Parathyroid adenoma (tissue), 2 donors: Measurements from ENCODE around the gene ZNF319.
A peak's percentile ranks its signal among the peaks of the same experiment; 100 is the strongest.

Source experiments
- H2AFZ ChIP-seq: fragments of 300-600 bp; sonication (generic); one replicate; pipeline ENCODE4 v1.7.0; 2017; ENCODE audit warnings: antibody characterized with exemption, mild to moderate bottlenecking
- H3K27ac ChIP-seq: fragments of 300-600 bp; sonication (generic); one replicate; pipeline ENCODE4 v1.7.0; 2017
- H3K27me3 ChIP-seq: fragments of 300-600 bp; sonication (generic); one replicate; pipeline ENCODE4 v1.7.0; 2017; ENCODE audit warnings: low read length; ENCODE audit not compliant: control insufficient read depth, insufficient read depth
- H3K36me3 ChIP-seq: fragments of 300-600 bp; sonication (generic); one replicate; pipeline ENCODE4 v1.7.0; 2017; ENCODE audit warnings: low read length; ENCODE audit not compliant: control insufficient read depth, insufficient read depth
- H3K4me1 ChIP-seq: fragments of 300-600 bp; sonication (generic); one replicate; pipeline ENCODE4 v1.7.0; 2017; ENCODE audit warnings: control low read depth
- H3K4me2 ChIP-seq: fragments of 300-600 bp; sonication (generic); one replicate; pipeline ENCODE4 v1.7.0; 2017; ENCODE audit warnings: low read length
- H3K4me3 ChIP-seq: fragments of 300-600 bp; sonication (generic); one replicate; pipeline ENCODE4 v1.7.0; 2017; ENCODE audit warnings: low read depth, low read length
- H3K79me2 ChIP-seq: fragments of 300-600 bp; sonication (generic); one replicate; pipeline ENCODE4 v1.7.0; 2017; ENCODE audit warnings: control low read depth
- H3K9ac ChIP-seq: fragments of 300-600 bp; sonication (generic); one replicate; pipeline ENCODE4 v1.7.0; 2017; ENCODE audit warnings: mild to moderate bottlenecking
- H3K9me3 ChIP-seq: fragments of 300-600 bp; sonication (generic); one replicate; pipeline ENCODE4 v1.7.0; 2017; ENCODE audit warnings: low read length; ENCODE audit not compliant: control insufficient read depth
- TF ChIP-seq, protein P1 (sequence below): fragments of 300-600 bp; sonication (generic); IDR thresholded peaks from one replicate; pipeline ENCODE4 v1.7.0; 2017; ENCODE audit warnings: antibody characterized with exemption, mild to moderate bottlenecking
- donor health status: primary hyperparathyroidism.

The ZNF319 gene

DNA sequence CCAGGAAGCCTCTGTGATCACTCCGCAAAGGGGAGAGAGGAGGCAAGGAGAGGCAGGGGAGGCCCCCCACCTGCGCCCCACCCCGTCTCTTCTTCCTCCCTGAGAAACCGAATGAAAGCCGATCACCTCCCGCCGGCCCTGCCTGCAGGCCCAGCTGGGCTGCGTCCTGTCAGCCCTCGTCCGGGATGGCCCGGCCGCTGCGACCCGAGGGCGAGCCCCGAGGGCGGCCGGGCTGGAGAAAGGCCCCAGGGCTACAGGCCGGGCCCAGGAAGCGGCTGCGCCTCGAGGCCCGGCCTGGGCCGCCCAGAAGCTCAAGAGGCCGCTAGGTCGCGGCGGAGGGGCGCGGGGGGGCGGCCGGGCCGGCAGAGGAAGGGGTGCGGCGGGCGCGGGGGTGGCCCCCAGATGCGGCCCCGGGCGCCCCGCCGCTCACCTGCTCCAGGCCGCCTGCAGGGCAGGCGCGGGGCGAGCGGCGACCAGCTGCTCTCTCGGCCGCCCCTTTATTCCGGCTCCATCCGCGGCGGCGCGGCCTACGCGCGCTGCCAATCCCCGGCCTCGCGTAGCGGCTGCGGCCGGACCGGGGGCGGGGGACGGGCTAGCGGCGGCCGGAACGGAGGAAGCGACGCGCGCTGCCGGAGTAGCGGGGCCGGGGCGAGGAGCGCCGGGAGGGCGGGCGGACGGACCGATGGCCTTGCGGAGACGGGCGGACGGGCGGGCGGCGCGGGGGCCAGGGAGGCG lies at the start of gene ZNF319:
ZNF319 (minus strand) TSS at position 702 of the 735 bp plus-strand sequence. CDS start 2,407 bp downstream, outside the sequence.
- Histone ChIP-seq H3K9me3 (no peaks in the 10 kb centered on the region), H2AFZ (peak within 1 kb of the TSS; percentile 100), H3K36me3 (no peaks in the 10 kb centered on the region), H3K27ac (peak within 1 kb of the TSS; percentile 84), H3K79me2 (peaks cover 2% of the 10 kb centered on the region), H3K4me1 (peaks cover 8% of the 10 kb centered on the region), H3K4me3 (peak within 1 kb of the TSS; percentile 75), H3K27me3 (no peaks in the 10 kb centered on the region), H3K4me2 (peak within 1 kb of the TSS; percentile 93), H3K9ac (peak within 1 kb of the TSS; percentile 38)
- TF ChIP-seq, protein P1, sequence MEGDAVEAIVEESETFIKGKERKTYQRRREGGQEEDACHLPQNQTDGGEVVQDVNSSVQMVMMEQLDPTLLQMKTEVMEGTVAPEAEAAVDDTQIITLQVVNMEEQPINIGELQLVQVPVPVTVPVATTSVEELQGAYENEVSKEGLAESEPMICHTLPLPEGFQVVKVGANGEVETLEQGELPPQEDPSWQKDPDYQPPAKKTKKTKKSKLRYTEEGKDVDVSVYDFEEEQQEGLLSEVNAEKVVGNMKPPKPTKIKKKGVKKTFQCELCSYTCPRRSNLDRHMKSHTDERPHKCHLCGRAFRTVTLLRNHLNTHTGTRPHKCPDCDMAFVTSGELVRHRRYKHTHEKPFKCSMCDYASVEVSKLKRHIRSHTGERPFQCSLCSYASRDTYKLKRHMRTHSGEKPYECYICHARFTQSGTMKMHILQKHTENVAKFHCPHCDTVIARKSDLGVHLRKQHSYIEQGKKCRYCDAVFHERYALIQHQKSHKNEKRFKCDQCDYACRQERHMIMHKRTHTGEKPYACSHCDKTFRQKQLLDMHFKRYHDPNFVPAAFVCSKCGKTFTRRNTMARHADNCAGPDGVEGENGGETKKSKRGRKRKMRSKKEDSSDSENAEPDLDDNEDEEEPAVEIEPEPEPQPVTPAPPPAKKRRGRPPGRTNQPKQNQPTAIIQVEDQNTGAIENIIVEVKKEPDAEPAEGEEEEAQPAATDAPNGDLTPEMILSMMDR: no peak

DNA sequence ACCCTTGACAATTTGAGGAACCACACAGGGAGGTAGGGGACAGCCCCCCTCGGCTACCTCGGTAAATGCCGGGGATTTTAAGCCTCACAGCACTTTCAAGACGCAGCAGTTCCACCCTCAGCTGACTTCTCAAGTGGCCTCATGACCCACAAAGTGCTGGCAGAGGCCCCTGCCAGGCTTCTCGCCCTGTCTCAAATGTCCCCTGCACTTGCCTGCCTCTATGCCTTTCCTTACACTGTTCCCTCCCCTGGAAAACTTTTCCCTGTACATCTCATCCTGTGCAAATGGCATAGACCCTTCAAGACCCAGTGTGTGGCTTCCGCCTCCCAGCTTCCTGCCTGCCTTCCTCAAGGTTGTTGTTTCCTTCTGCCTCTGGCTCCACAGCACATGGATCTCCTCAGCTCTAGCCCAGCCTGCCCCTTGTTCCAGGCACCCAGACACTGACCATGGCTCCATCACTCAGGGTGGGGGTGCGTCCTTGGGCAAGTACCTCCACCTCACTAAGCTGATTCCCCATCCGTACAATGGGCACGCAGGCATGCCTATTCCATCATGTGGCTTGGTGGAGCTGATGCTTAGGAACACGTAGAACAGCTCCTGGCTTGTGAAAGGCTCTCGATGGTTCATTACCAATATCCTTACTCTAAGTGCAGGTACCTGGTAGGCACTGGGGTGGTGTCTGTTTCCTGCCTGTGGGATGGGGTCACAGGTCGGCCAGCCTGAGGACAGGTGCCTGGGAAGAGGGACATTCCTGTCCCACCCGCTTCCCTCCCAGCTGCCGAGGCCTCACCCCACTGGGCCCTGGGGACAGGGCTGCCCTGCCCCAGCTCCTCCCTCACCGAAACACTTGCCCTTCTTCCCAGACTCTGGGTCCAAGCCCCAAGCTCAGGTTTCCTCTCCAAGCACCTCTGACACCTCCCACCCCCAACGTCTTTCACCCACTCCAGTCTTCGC lies 49.0 kb upstream of the ZNF319 start:
- Histone ChIP-seq H3K9ac (no peak overlapping the region), H3K4me2 (no peak overlapping the region), H3K36me3 (no peaks in the 10 kb centered on the region), H3K9me3 (no peaks in the 10 kb centered on the region), H2AFZ (no peak overlapping the region), H3K27ac (no peak overlapping the region), H3K4me3 (no peak overlapping the region), H3K79me2 (no peaks in the 10 kb centered on the region), H3K4me1 (no peaks in the 10 kb centered on the region), H3K27me3 (no peaks in the 10 kb centered on the region)
- TF ChIP-seq, protein P1: no peak

DNA sequence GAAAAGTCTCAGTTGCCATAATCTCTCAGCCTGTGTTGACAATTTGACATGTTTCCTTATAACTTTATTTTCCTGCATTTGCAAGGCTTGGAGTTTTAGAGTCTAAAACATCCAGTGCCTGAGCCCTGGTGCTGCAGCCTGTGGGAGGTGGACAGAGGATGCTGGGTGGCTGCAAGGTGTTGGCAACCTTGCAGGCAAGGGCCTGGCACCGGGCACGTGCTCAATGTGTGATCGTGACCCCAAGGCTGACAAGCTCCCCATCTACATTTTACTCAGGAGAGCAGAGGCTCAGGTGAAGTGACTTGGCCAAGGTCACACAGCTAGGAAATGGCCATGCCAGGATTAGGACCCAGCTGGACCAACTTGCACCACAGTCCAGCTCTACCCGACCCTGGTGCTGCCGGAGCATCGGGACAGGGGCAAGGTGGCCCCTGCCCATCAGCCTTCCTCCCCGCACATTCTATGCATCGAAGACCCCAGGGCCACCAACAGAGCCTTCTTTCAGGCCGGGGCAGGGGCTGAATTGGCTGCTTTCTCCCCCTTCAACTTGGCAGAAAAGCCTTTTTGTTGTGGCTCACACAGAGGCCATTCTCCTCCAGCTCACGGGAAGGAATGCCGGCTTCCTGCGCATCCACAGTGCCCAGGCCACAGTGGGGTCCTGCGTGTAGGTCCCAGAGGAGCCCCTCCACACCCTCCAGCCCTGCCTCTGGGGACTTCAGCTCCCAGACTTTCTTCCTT lies 48.2 kb upstream of the ZNF319 start:
- TF ChIP-seq, protein P1: no peak
- Histone ChIP-seq H3K79me2 (no peaks in the 10 kb centered on the region), H3K4me2 (no peak overlapping the region), H3K27me3 (no peaks in the 10 kb centered on the region), H3K36me3 (no peaks in the 10 kb centered on the region), H3K9ac (no peak overlapping the region), H2AFZ (no peak overlapping the region), H3K4me1 (no peaks in the 10 kb centered on the region), H3K27ac (no peak overlapping the region), H3K9me3 (no peaks in the 10 kb centered on the region), H3K4me3 (no peak overlapping the region)

DNA sequence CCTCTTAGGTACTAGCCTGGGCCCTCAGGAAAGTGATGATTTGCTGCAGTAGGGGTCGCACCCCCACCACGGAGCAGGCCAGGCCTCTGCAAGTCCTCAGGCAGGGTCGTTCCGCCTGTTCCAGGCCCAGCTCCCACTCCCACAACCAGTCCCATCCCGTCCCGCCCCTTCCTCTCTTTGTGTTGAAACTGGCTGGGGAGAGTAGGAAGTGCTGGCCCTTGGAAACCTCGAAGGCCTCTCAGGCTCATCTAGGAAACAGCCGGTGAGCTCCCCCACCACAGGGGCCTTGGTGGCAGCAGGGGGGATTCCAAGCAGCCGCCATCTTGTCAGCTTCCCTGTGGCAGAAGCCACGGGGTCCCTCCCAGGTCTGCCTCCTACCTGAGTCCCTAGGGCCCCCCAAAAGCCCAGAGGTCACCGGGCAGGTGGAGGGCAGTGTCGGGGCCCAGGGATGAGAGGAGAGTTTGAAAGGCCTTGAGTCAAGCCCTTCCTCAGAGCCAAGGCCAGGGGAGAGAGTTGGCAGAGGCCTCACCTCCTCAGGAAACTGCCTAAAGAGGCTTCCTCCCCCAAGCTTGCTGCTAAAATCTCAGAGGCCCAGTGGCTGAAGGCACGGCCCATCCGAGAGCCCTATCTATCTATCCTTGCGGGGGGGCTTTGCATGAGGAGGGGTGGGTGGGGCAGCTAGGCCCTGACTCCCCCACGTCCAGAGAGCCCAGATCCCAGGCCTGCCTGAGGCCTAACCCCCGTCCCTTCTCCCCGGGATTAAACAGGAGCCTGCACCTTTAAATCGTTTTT lies 47.3 kb upstream of the ZNF319 start:
- Histone ChIP-seq H3K36me3 (no peaks in the 10 kb centered on the region), H3K27me3 (no peaks in the 10 kb centered on the region), H3K9ac (no peak overlapping the region), H2AFZ (no peak overlapping the region), H3K4me3 (no peak overlapping the region), H3K9me3 (no peaks in the 10 kb centered on the region), H3K27ac (no peak overlapping the region), H3K4me1 (no peaks in the 10 kb centered on the region), H3K4me2 (no peak overlapping the region), H3K79me2 (no peaks in the 10 kb centered on the region)
- TF ChIP-seq, protein P1: no peak
